ENCODE measurements around the gene GLRA3.

Gene GLRA3

DNA sequence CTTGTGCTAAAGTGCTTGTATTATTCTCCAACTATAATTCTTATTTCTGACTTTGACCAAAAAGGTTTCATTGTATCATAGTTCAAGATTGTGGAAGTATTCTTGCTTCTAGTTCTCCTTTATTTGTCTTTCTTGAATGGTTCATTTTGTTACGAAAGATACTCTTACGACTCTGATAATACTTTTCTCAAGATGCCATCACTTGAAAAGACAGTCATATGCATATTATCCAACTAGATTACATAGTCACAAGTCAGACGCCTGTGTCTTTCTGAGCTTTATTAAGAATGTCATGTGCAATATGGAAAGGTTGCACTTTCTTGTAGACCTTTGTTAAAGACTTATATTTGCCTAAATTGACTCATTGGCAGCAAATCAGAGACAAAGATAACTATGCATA is 235.3 kb downstream of the GLRA3 start:
- DNase-seq (ENCODE audit: low read depth): no peak

DNA sequence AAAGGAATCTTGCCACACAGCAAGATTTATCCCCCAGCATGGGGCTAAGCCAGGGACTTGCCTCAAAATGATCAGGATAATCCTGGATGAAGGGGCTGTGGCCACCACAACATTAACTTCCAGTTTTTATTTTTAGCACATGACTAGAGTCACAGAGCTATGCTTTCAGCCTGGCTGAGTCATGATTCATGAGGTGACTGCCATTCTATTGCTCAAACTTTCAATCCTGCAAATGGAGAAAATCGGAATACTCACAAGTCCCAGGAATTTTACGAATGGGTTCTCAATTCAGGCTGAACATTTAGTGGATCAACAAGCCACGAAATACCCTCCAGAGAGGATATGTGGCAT is 236.1 kb downstream of the GLRA3 start:
- peak; percentile 31 for DNase-seq (ENCODE audit: low read depth)

DNA sequence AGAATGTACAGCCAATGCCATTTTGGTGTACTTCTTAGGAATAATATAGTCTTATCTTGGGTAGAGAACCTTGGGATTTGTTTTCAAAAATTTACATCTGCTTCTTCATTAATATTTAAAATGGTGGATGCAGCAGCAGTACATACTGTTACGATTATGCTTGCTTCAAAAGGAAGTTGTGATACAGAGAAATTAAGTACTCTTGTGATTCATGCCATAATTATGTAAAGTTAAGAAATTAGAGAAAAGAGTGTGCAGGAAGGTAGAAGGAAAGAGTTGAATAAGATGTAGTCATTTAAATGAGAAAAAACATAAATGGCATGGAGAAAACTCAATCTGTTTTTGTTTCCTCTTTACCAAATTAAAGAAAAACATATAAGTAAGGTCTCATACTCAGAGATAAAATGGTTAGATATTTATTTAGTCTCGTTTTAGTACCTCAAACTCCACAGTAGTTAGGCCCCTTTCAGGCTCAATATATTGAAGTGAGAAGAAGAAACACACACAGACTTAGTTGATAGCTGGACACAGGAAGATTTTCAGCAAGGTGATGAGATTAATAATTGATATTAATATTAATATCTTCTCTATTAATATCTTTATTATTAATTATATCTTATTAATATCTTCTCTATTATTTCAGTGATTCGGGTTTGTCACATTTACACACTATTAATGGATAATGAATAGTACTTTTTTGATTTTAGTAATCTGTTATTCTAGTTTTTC is 236.6 kb downstream of the GLRA3 start:
- DNase-seq (ENCODE audit: low read depth): no peak

DNA sequence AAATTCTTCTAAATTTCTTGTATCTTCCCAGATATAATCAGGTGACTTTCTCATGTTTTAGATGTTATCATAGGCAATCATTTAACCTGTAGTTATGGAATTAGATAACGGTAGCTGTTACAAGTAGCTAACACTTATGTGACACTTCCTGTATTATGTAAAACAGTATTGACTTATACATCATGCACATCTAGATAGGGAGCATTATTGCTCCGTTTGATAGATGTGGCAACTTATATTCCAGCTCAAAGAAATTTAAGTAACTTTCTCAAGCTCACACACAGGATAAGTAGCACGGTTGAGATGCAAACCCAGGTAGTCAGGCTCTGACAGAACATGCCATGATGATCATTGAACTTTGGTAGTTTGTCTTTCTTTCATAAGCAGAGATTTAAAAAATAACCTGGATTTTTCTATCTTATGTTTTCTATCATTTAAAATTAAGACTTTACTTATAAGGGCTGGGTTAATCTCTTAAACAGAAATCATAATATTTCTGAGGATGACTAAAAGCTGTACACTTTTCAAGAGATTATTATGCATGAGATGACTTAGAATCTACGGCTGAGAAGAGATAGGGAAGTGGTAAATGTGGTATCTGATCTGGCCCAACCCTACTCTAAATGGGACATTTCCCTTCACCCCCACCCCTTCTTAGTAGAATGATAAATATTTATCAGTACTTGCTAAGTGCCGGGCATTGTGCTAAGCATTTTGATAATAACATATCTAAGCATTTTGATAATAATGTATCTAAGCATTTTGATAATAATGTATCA is 237.6 kb downstream of the GLRA3 start:
- no peak for DNase-seq (ENCODE audit: low read depth)

DNA sequence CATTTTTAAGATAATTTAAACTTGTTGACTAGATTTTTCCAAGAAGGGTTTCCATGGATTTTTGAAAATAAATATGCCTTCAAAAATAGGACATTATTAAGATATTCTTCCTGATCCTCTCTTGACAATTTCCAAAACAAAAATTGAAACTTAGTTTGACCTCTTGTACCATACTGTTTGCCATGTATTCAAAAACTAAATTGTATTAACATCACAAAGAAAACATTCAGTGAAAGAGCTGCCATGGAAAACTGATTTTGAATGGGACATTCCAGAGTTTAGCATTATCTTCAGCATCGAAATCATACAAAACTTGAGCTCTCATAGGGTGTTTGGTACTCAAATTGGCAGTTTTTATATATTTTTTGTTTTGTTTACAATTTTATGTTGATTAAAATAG is 238.7 kb downstream of the GLRA3 start:
- no peak for DNase-seq (ENCODE audit: low read depth)

All from fibroblast of gingiva (primary cell).